Ishikawa (cell line): ENCODE measurements around the gene CNGA3.

ENCODE experiments used
- CEBPB ChIP-seq: IDR thresholded peaks from 2 replicates; pipeline ENCODE4 v1.6.1; 2012
- EGR1 ChIP-seq: IDR thresholded peaks from 2 replicates; pipeline ENCODE4 v1.6.1; 2012
- EP300 ChIP-seq: IDR thresholded peaks from 2 replicates; pipeline ENCODE4 v1.6.1; 2012; ENCODE audit warnings: borderline replicate concordance
- FOXM1 ChIP-seq: IDR thresholded peaks from 2 replicates; pipeline ENCODE4 v1.6.1; 2012; ENCODE audit warnings: low read depth, borderline replicate concordance
- RAD21 ChIP-seq: IDR thresholded peaks from 2 replicates; pipeline ENCODE4 v1.6.1; 2012; ENCODE audit warnings: low read depth
- REST ChIP-seq: IDR thresholded peaks from 2 replicates; pipeline ENCODE4 v1.6.1; 2012; ENCODE audit warnings: low read depth, mild to moderate bottlenecking
- TAF1 ChIP-seq: IDR thresholded peaks from 2 replicates; pipeline ENCODE4 v1.6.1; 2012; ENCODE audit warnings: low read depth, mild to moderate bottlenecking
- TEAD4 ChIP-seq: IDR thresholded peaks from 2 replicates; pipeline ENCODE4 v1.6.1; 2012
- YY1 ChIP-seq: IDR thresholded peaks from 2 replicates; pipeline ENCODE4 v1.6.1; 2012; ENCODE audit warnings: low read depth
- ZBTB7A ChIP-seq: IDR thresholded peaks from 2 replicates; pipeline ENCODE4 v1.6.1; 2012; ENCODE audit warnings: low read depth
- TF ChIP-seq, protein P1 (sequence below): IDR thresholded peaks from 2 replicates; pipeline ENCODE4 v1.6.1; 2012

DNA sequence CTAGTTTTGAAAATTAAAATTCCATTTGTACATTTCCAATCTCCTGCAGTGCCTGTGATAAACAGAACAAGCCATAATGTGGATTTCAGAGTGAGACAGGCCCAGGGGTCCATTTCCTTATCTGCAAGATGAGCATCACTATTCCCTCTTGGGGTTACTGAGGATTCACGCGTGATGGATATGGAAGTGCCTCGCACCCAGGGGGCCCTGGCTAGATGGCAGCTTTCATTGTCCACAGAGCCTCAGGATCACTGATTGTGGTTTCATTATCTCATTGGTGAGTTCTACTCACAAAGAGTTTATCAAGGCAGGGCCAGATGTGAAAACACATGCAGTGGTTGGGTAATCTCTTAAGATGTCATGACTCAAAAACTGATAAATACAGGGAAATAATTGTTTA lies 11.6 kb downstream of the CNGA3 start:
- TF ChIP-seq RAD21 (no peak), FOXM1 (no peak), EP300 (no peak), YY1 (no peak), REST (no peak), CEBPB (no peak), EGR1 (no peak), ZBTB7A (no peak), TAF1 (no peak), TEAD4 (no peak)
- TF ChIP-seq, protein P1, sequence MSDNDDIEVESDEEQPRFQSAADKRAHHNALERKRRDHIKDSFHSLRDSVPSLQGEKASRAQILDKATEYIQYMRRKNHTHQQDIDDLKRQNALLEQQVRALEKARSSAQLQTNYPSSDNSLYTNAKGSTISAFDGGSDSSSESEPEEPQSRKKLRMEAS = no peak
